Measurements from ENCODE around the gene ABCD1. TPM values are rescaled to one million over a fixed set of nuclear protein-coding genes. Genes with fewer than 3 reads are reported as not detected.

Gene ABCD1
- total RNA-seq, 1 donor from 2014 or later, result 19.7 TPM

DNA sequence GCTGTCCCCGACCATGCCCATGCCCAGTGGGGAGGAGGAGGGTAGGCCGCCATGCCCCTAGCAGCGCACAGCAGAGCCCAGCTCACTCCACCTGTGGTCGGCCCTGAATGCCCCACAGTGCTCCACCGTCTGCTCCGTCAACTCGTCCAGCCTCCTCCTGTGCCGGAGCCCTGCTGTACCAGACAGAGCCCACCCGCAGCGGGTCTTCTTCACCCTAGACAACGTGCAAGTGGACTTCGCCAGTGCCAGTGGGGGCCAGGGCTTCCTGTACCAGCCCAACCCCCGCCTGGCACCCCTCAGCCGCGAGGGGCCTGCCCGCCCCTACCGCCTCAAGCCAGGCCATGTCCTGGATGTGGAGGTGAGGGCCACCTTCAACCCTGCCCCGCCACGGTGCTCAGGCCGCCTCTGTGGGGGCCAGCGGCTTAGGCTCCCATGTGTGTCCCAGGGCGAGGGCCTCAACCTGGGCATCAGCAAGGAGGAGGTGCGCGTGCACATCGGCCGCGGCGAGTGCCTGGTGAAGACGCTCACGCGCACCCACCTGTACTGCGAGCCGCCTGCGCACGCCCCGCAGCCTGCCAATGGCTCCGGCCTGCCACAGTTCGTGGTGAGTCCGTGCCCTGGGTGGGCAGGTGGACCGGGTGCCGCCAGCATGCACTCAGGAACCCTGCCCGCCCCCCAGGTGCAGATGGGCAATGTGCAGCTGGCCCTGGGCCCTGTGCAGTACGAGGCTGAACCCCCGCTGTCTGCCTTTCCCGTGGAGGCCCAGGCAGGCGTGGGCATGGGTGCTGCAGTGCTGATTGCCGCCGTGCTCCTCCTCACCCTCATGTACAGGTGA is 49.3 kb downstream of the ABCD1 start:
- no peak for DNase-seq (ENCODE audit: extremely low spot score, unreplicated experiment)
- Mint-ChIP-seq H3K9me3 (ENCODE audit: unreplicated experiment) (no peaks in the 10 kb centered on the region), H3K27ac (ENCODE audit: unreplicated experiment) (no peak overlapping the region), H3K4me3 (ENCODE audit: unreplicated experiment) (no peak overlapping the region), H3K27me3 (ENCODE audit: unreplicated experiment) (no peaks in the 10 kb centered on the region), H3K36me3 (ENCODE audit: unreplicated experiment) (no peaks in the 10 kb centered on the region), H3K4me1 (ENCODE audit: unreplicated experiment) (no peaks in the 10 kb centered on the region)
- TF ChIP-seq, protein P1, sequence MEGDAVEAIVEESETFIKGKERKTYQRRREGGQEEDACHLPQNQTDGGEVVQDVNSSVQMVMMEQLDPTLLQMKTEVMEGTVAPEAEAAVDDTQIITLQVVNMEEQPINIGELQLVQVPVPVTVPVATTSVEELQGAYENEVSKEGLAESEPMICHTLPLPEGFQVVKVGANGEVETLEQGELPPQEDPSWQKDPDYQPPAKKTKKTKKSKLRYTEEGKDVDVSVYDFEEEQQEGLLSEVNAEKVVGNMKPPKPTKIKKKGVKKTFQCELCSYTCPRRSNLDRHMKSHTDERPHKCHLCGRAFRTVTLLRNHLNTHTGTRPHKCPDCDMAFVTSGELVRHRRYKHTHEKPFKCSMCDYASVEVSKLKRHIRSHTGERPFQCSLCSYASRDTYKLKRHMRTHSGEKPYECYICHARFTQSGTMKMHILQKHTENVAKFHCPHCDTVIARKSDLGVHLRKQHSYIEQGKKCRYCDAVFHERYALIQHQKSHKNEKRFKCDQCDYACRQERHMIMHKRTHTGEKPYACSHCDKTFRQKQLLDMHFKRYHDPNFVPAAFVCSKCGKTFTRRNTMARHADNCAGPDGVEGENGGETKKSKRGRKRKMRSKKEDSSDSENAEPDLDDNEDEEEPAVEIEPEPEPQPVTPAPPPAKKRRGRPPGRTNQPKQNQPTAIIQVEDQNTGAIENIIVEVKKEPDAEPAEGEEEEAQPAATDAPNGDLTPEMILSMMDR (IDR thresholded peaks at IDR 0.05), result no peak

DNA sequence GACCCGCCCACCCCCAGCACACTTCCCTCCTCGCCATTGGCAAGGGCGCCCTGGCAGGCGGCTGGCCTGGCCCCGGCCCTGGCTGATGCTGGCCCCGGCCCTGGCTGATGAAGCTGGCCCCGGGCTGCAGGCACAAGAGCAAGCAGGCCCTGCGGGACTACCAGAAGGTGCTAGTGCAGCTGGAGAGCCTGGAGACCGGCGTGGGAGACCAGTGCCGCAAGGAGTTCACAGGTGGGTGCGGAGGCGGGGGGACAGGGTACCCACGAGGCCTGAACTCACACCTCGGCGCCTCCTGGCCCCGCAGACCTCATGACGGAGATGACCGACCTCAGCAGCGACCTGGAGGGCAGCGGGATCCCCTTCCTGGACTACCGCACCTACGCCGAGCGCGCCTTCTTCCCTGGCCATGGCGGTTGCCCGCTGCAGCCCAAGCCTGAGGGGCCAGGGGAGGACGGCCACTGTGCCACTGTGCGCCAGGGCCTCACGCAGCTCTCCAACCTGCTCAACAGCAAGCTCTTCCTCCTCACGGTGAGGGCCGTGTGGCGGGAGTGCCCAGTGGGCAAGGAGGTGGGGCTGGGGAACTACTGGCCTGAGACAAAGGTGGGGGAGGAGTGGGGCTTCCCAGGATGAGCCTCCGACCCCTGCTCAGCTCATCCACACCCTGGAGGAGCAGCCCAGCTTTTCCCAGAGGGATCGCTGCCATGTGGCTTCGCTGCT is 50.1 kb downstream of the ABCD1 start:
- Mint-ChIP-seq H3K9me3 (ENCODE audit: unreplicated experiment) (no peaks in the 10 kb centered on the region), H3K27ac (ENCODE audit: unreplicated experiment) (no peak overlapping the region), H3K27me3 (ENCODE audit: unreplicated experiment) (no peaks in the 10 kb centered on the region), H3K36me3 (ENCODE audit: unreplicated experiment) (no peaks in the 10 kb centered on the region), H3K4me1 (ENCODE audit: unreplicated experiment) (no peaks in the 10 kb centered on the region), H3K4me3 (ENCODE audit: unreplicated experiment) (no peak overlapping the region)
- TF ChIP-seq, protein P1 (IDR thresholded peaks at IDR 0.05), result no peak
- DNase-seq (ENCODE audit: extremely low spot score, unreplicated experiment), result no peak

DNA sequence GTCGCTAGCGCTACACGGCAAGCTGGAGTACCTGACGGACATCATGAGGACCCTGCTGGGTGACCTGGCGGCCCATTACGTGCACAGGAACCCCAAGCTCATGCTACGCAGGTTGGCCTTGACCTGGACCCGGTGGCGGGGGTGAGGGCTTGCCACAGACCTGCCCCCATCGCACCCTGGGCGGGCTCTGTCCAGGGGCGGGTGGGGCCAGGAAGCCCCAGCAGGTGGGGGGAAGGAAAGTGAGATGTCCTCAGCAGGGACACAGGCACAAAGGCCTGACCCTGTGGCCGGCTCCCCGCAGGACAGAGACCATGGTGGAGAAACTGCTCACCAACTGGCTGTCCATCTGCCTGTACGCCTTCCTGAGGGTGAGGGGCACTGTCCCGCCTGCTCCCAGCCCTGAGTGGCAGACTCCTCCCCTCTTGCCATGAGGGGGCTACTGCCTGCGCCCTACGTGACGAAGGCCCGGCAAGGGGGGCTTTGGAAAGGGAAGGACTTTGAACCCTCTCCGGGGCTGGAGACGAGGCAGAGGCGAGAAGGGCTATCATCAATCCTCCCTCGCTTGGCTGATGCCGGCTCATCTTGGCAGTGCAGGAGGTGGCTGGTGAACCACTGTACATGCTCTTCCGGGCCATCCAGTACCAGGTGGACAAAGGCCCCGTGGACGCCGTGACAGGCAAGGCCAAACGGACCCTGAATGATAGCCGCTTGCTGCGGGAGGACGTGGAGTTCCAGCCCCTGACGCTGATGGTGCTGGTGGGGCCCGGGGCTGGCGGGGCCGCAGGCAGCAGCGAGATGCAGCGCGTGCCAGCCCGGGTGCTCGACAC is 50.9 kb downstream of the ABCD1 start:
- Mint-ChIP-seq H3K4me3 (ENCODE audit: unreplicated experiment) (no peak overlapping the region), H3K36me3 (ENCODE audit: unreplicated experiment) (no peaks in the 10 kb centered on the region), H3K27ac (ENCODE audit: unreplicated experiment) (no peak overlapping the region), H3K4me1 (ENCODE audit: unreplicated experiment) (peaks cover 4% of the 10 kb centered on the region), H3K27me3 (ENCODE audit: unreplicated experiment) (no peaks in the 10 kb centered on the region), H3K9me3 (ENCODE audit: unreplicated experiment) (no peaks in the 10 kb centered on the region)
- no peak for DNase-seq (ENCODE audit: extremely low spot score, unreplicated experiment)
- TF ChIP-seq, protein P1 (IDR thresholded peaks at IDR 0.05), result no peak

DNA sequence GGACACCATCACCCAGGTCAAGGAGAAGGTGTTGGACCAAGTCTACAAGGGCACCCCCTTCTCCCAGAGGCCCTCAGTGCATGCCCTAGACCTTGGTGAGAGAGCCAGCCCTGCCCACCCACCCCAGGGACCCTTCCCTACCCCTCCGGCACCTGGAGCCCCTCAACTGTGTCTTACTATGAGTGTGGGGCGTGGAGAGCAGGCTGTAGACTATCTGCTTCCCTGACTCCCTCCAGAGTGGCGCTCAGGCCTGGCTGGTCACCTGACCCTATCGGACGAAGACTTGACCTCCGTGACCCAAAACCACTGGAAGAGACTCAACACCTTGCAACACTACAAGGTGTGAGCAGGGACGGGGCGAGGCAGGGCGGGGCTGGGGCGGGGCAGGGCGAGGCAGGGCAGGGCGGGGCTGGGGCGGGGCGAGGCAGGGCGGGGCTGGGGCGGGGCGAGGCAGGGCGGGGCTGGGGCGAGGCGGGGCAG is 51.5 kb downstream of the ABCD1 start:
- no peaks in the 10 kb centered on the region for H3K27me3 Mint-ChIP-seq (ENCODE audit: unreplicated experiment)
- TF ChIP-seq, protein P1 (IDR thresholded peaks at IDR 0.05), result no peak
- peaks cover 4% of the 10 kb centered on the region for H3K4me1 Mint-ChIP-seq (ENCODE audit: unreplicated experiment)
- no peak overlapping the region for H3K4me3 Mint-ChIP-seq (ENCODE audit: unreplicated experiment)
- no peaks in the 10 kb centered on the region for H3K9me3 Mint-ChIP-seq (ENCODE audit: unreplicated experiment)
- no peaks in the 10 kb centered on the region for H3K36me3 Mint-ChIP-seq (ENCODE audit: unreplicated experiment)
- H3K27ac Mint-ChIP-seq (ENCODE audit: unreplicated experiment), result no peak overlapping the region
- DNase-seq (ENCODE audit: extremely low spot score, unreplicated experiment), result no peak

Measured in osteocyte (in vitro differentiated cells).